ENCODE measurements around the gene SLC25A42. TPM values are rescaled to one million over a fixed set of nuclear protein-coding genes. Genes with fewer than 3 reads are reported as not detected.

SLC25A42 gene
- total RNA-seq, 1 experiment from 2014 or later, result 8.0 TPM

DNA sequence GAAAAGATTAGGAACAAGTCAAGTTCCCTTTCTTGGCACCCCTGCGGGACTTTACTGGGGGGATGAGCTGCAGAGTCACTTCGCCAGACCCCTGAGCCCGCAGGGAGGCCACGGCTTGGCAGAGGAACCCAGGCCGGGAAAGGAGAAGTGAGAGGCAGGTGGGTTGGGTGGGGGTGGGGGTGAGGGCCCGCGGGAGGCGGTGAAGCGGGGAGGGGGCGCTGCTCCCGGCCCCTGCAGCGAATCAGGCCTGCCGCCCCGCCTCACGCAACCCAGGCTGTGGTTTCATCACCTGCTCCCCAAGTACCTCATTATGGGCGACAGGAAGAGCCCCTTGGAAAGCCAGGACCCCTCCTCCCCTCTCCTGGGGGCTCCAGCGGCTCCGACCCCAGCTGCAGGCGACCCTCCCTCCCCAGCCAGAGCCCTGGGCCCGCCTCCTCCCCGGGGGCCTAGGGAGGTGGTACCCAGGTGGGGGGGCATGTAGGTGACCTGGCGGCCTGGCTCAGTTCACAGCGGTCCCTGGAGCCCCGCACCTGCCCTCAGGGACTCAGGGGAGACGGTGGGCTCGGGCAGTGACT, 96.8 kb downstream of the SLC25A42 start:
- no peaks in the 10 kb centered on the region for H3K27me3 ChIP-seq (ENCODE audit: low read length)
- no peaks in the 10 kb centered on the region for H3K79me2 ChIP-seq (ENCODE audit: low read length)
- H3K36me3 ChIP-seq (ENCODE audit: low read depth, low read length), result no peaks in the 10 kb centered on the region
- H3K9ac ChIP-seq (ENCODE audit: low read length), result no peak overlapping the region
- no peak overlapping the region for H3K27ac ChIP-seq (ENCODE audit: low read length)
- no peak overlapping the region for H3K4me2 ChIP-seq (ENCODE audit: low read length)
- ChIA-PET POLR2A (ENCODE audit: unreplicated experiment) (no interaction called here), CTCF (no interaction called here)
- H3F3A ChIP-seq (ENCODE audit: low read length, unreplicated experiment), result no peaks in the 10 kb centered on the region
- no peaks in the 10 kb centered on the region for H3K9me2 ChIP-seq (replicated peaks; ENCODE audit: low read length)
- DNase-seq (no peak), ATAC-seq (no peak)
- H2AFZ ChIP-seq (ENCODE audit: low read length), result no peak overlapping the region
- intact Hi-C loops (cut with micrococcal nuclease), result no loop called here
- TF ChIP-seq EZH2 (IDR thresholded peaks at IDR 0.05; ENCODE audit: low read length, unreplicated experiment), result no peak
- TF ChIP-seq, protein P1, sequence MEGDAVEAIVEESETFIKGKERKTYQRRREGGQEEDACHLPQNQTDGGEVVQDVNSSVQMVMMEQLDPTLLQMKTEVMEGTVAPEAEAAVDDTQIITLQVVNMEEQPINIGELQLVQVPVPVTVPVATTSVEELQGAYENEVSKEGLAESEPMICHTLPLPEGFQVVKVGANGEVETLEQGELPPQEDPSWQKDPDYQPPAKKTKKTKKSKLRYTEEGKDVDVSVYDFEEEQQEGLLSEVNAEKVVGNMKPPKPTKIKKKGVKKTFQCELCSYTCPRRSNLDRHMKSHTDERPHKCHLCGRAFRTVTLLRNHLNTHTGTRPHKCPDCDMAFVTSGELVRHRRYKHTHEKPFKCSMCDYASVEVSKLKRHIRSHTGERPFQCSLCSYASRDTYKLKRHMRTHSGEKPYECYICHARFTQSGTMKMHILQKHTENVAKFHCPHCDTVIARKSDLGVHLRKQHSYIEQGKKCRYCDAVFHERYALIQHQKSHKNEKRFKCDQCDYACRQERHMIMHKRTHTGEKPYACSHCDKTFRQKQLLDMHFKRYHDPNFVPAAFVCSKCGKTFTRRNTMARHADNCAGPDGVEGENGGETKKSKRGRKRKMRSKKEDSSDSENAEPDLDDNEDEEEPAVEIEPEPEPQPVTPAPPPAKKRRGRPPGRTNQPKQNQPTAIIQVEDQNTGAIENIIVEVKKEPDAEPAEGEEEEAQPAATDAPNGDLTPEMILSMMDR (conservative IDR thresholded peaks at IDR 0.05; ENCODE audit: low read depth, low read length), result no peak
- no peak for TF ChIP-seq EZH2phosphoT487 (IDR thresholded peaks at IDR 0.05; ENCODE audit: borderline replicate concordance, low read length)
- no TSS peak for BruUV-seq (replicated peaks)
- no peaks in the 10 kb centered on the region for H3K9me3 ChIP-seq (ENCODE audit: low read length)
- H4K20me1 ChIP-seq (ENCODE audit: low read length), result no peaks in the 10 kb centered on the region
- no peak overlapping the region for H3K4me3 ChIP-seq (ENCODE audit: low read length)
- H3K4me1 ChIP-seq (ENCODE audit: insufficient read depth, low read length), result no peaks in the 10 kb centered on the region

DNA sequence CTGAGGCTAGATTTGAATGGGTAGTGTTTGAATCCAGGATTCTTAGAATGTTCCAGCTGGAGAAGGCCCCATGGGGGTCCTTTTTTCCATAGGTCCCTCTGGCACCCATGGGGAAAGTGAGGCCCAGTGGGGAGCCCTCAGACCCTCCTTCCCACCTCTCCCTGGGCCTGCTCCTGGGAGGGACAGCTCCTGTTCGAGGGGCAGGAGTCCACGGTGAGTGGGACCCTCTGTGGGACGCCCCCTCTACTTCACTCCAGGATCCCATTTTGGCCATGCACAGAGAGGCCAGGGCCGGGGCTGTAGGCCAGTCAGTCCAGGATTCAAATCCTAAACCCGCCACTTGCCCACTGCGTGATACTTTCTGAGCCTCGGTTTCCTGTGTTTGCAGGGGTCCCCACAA, 98.7 kb downstream of the SLC25A42 start:
- Histone ChIP-seq H3K27ac (ENCODE audit: low read length) (no peak overlapping the region), H3K4me1 (ENCODE audit: insufficient read depth, low read length) (no peaks in the 10 kb centered on the region), H3K79me2 (ENCODE audit: low read length) (no peaks in the 10 kb centered on the region), H3K4me2 (ENCODE audit: low read length) (no peak overlapping the region), H4K20me1 (ENCODE audit: low read length) (no peaks in the 10 kb centered on the region), H3K4me3 (ENCODE audit: low read length) (no peak overlapping the region), H3F3A (ENCODE audit: low read length, unreplicated experiment) (no peaks in the 10 kb centered on the region), H3K36me3 (ENCODE audit: low read depth, low read length) (no peaks in the 10 kb centered on the region), H3K9ac (ENCODE audit: low read length) (no peak overlapping the region), H3K9me2 (replicated peaks; ENCODE audit: low read length) (no peaks in the 10 kb centered on the region), H3K9me3 (ENCODE audit: low read length) (no peaks in the 10 kb centered on the region), H2AFZ (ENCODE audit: low read length) (no peak overlapping the region), H3K27me3 (ENCODE audit: low read length) (no peaks in the 10 kb centered on the region)
- no peak for DNase-seq
- BruUV-seq (replicated peaks), result no TSS peak
- CTCF ChIA-PET, result no interaction called here
- ATAC-seq, result no peak
- POLR2A ChIA-PET (ENCODE audit: unreplicated experiment), result no interaction called here
- TF ChIP-seq EZH2 (IDR thresholded peaks at IDR 0.05; ENCODE audit: low read length, unreplicated experiment) (no peak), EZH2phosphoT487 (IDR thresholded peaks at IDR 0.05; ENCODE audit: borderline replicate concordance, low read length) (no peak)
- TF ChIP-seq, protein P1 (conservative IDR thresholded peaks at IDR 0.05; ENCODE audit: low read depth, low read length), result no peak
- intact Hi-C loops (cut with micrococcal nuclease), result no loop called here

Other genes with a start within 250 kb of the SLC25A42 start
- gene UPF1, start 232.0 kb upstream of the SLC25A42 start, total RNA-seq (2014; rRNA removed), result 97.1 and 155 TPM in 2 replicates
- gene CERS1, start 167.8 kb upstream of the SLC25A42 start, total RNA-seq (2014; rRNA removed), result 0.95 and 3.3 TPM in 2 replicates
- 408 and 410 TPM in 2 replicates for gene COPE, start 144.6 kb upstream of the SLC25A42 start, total RNA-seq (2014; rRNA removed)
- 120 and 145 TPM in 2 replicates for gene DDX49, start 144.3 kb upstream of the SLC25A42 start, total RNA-seq (2014; rRNA removed)
- 118 and 143 TPM in 2 replicates for gene HOMER3, start 122.8 kb upstream of the SLC25A42 start, total RNA-seq (2014; rRNA removed)
- gene SUGP2, start 30.5 kb upstream of the SLC25A42 start, total RNA-seq (2014; rRNA removed), result 48.9 and 56.9 TPM in 2 replicates
- 102 and 114 TPM in 2 replicates for gene ARMC6, start 30.4 kb upstream of the SLC25A42 start, total RNA-seq (2014; rRNA removed)
- gene TMEM161A, start 74.5 kb downstream of the SLC25A42 start, total RNA-seq (2014; rRNA removed), result 49.9 and 90.0 TPM in 2 replicates
- gene MEF2B, start 106.3 kb downstream of the SLC25A42 start, total RNA-seq (2014; rRNA removed), result 0.22 and 0.29 TPM in 2 replicates
- gene BORCS8, start 128.2 kb downstream of the SLC25A42 start, total RNA-seq (2014; rRNA removed), result 21.9 and 33.1 TPM in 2 replicates
- 88.5 and 104 TPM in 2 replicates for gene RFXANK, start 128.3 kb downstream of the SLC25A42 start, total RNA-seq (2014; rRNA removed)
- gene NR2C2AP, start 139.4 kb downstream of the SLC25A42 start, total RNA-seq (2014; rRNA removed), result 39.3 and 47.0 TPM in 2 replicates
- 0.15 TPM in 1 of 2 replicates, not detected in the other for gene NCAN, start 148.0 kb downstream of the SLC25A42 start, total RNA-seq (2014; rRNA removed)
- gene TM6SF2, start 209.3 kb downstream of the SLC25A42 start, total RNA-seq (2014; rRNA removed), result not detected in 2 replicates